HUES48 (cell line): ENCODE results near the gene DDX54.

ENCODE experiments used
- H3K27ac ChIP-seq: one replicate; pipeline ENCODE4 v1.7.0; 2013; ENCODE audit warnings: low read depth, low read length, inconsistent platforms
- H3K27me3 ChIP-seq: 2 replicates; pipeline ENCODE4 v1.6.1; 2013; ENCODE audit warnings: mild to moderate bottlenecking, low read length; ENCODE audit not compliant: control insufficient read depth, insufficient read depth
- H3K36me3 ChIP-seq: 2 replicates; pipeline ENCODE4 v1.6.1; 2013; ENCODE audit warnings: low read length; ENCODE audit not compliant: control insufficient read depth, insufficient read depth
- H3K4me1 ChIP-seq: 2 replicates; pipeline ENCODE4 v1.6.1; 2013; ENCODE audit warnings: mild to moderate bottlenecking, low read length; ENCODE audit not compliant: control insufficient read depth, insufficient read depth
- H3K4me3 ChIP-seq: 2 replicates; pipeline ENCODE4 v1.5.1; 2013; ENCODE audit warnings: mild to moderate bottlenecking, low read depth, low read length
- H3K9ac ChIP-seq: 2 replicates; pipeline ENCODE4 v1.6.1; 2013; ENCODE audit warnings: mild to moderate bottlenecking, low read depth, low read length, moderate library complexity
- H3K9me3 ChIP-seq: 2 replicates; pipeline ENCODE4 v1.6.1; 2013; ENCODE audit warnings: low read length; ENCODE audit not compliant: control insufficient read depth, insufficient read depth

Gene DDX54

DNA sequence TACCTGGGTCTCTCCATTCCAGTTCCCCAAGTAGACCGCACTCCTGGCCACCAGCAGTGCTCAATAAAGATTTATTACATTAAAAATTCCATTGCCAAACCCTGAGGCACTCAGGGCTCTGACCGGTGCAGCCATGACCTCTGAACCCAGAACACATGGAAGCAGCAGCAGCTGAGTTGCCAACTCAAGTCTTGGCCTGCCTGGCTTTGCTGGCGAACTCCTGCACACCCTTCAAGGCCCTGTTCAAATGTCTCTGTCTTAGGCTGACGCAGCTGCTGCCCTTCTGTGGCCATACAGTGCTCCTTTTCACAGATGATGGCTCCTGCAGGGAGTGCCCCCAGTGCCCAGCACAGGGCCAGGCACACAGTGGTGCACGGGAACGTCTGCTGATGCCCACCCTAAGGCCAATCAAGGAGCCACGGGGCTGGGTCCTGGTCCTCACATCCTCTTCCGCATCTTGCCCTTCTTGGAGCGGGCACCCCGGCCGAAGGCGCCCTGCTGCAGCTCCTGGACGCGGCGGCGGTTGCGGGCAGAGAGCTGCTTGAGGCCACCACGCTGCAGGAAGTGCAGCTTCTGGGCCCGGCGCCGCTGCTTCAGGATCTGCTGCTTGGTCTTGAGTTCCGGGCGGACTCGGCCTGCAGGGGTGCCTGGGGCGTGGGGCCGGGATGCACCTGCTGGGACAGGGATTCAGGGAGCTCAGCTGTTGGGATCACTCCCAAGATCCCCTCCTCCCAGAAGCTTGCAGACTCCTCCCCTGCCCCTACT, 26.7 kb downstream of the DDX54 start:
- no peaks in the 10 kb centered on the region for H3K9me3 ChIP-seq
- peaks cover 18% of the 10 kb centered on the region for H3K27me3 ChIP-seq
- H3K27ac ChIP-seq: no peak overlapping the region
- no peak overlapping the region for H3K4me3 ChIP-seq
- H3K9ac ChIP-seq: no peak overlapping the region
- peaks cover 11% of the 10 kb centered on the region for H3K4me1 ChIP-seq
- H3K36me3 ChIP-seq: peaks cover 53% of the 10 kb centered on the region

DNA sequence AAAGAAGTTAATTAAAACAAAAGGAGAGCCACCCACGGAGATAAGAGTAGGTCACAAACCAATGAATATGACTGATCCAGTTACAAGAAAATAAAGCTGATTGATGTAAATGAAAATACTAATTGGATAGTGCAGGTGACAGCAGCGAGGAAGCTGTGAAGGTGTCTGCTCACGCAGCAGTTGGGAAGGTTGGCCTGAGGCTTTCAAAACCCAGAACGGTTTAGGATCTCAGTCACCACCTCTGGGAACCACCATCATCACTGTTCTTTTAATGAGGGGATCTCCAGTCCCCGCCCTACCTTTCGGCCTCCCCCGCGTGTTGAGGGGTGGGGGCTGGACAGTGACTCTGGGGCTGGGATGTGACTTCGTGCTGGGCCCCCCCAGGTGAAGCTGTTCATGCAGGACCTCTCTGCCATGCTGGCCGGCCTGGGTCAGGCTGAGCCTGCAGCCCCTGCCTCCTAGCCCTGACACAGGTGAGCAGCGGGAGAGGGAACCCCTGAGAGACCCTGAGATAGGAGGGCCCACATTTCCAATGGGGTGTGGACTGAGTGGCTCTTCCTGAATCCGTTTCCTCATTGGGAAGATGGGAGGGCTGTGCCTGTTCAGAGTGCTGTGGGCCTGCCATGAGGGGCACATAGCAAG, 27.9 kb downstream of the DDX54 start:
- no peak overlapping the region for H3K4me3 ChIP-seq
- no peak overlapping the region for H3K9ac ChIP-seq
- peaks cover 30% of the 10 kb centered on the region for H3K27me3 ChIP-seq
- no peak overlapping the region for H3K27ac ChIP-seq
- H3K4me1 ChIP-seq: peaks cover 10% of the 10 kb centered on the region
- peaks cover 40% of the 10 kb centered on the region for H3K36me3 ChIP-seq
- no peaks in the 10 kb centered on the region for H3K9me3 ChIP-seq

DNA sequence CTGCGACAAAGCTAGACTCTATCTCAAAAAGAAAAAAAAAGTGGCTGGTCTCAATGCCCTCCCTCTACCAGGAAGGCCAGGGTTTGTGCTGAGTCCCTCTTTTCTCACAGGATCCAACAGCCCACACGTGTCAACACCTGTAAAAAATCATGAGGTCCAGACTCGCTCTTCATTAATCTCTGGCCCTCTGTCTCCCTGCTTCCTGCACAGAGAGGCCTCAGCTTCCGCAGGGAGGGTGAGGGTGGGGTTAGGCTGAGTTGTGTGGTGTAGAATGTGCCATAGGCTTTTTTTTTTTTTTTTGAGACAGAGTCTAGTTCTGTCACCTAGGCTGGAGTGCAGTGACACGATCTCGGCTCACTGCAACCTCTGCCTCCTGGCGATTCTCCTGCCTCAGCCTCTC, 29.6 kb downstream of the DDX54 start:
- Histone ChIP-seq H3K36me3 (peaks cover 31% of the 10 kb centered on the region), H3K4me3 (no peak overlapping the region), H3K27me3 (peaks cover 42% of the 10 kb centered on the region), H3K9me3 (no peaks in the 10 kb centered on the region), H3K27ac (no peak overlapping the region), H3K4me1 (no peaks in the 10 kb centered on the region), H3K9ac (no peak overlapping the region)

DNA sequence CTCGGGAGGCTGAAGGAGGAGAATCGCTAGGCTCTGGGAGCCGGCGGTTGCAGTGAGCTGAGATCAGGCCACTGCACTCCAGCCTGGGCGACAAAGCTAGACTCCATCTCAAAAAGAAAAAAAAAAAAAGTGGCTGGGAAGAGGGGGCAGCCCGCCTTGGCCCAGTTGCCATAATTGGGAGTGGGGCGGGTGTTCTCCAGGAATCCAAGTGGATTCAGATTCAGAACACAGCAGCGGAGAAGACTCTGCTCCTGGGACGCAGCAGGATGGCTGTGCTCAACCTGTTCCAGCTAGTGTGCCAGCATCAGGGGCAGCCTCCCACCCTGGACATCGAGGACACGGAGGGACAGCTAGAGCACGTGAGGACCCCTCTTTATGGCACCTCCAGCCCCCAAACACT, 30.2 kb downstream of the DDX54 start:
- Histone ChIP-seq H3K9ac (no peak overlapping the region), H3K9me3 (no peaks in the 10 kb centered on the region), H3K27me3 (peaks cover 48% of the 10 kb centered on the region), H3K27ac (no peak overlapping the region), H3K4me1 (peaks cover 4% of the 10 kb centered on the region), H3K4me3 (no peak overlapping the region; the same call in 1 of the 2 replicates), H3K36me3 (peaks cover 25% of the 10 kb centered on the region)

DNA sequence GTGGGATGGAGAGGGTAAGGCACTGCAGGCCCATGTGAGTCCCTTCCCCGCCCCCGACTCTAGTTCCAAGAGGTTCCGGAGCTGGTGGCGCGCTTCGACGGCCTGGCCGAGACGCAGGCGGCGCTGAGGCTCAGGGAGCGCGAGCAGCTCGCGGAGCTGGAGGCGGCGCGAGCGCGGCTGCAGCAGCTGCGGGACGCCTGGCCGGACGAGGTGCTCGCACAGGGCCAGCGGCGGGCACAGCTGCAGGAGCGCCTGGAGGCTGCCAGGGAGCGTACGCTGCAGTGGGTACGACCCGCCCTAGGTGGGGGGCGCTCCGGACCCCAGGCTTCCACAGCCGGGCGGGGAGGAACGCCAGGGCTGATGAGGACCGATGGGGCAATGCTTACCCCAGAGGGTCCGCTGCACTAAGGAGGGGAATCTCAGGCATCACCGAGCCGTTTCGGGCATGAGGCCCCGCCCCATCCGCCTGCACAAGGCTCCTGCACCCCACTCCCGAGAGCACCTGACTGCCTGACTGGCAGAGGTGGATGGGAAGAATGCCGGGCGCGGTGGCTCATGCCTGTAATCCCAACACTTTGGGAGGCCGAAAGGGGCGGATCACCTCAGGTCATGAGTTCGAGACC, 30.8 kb downstream of the DDX54 start:
- Histone ChIP-seq H3K36me3 (peaks cover 20% of the 10 kb centered on the region), H3K27ac (no peak overlapping the region), H3K9me3 (no peaks in the 10 kb centered on the region), H3K27me3 (peaks cover 51% of the 10 kb centered on the region), H3K4me3 (peak overlapping the region; percentile 64), H3K4me1 (peaks cover 9% of the 10 kb centered on the region), H3K9ac (no peak overlapping the region)

DNA sequence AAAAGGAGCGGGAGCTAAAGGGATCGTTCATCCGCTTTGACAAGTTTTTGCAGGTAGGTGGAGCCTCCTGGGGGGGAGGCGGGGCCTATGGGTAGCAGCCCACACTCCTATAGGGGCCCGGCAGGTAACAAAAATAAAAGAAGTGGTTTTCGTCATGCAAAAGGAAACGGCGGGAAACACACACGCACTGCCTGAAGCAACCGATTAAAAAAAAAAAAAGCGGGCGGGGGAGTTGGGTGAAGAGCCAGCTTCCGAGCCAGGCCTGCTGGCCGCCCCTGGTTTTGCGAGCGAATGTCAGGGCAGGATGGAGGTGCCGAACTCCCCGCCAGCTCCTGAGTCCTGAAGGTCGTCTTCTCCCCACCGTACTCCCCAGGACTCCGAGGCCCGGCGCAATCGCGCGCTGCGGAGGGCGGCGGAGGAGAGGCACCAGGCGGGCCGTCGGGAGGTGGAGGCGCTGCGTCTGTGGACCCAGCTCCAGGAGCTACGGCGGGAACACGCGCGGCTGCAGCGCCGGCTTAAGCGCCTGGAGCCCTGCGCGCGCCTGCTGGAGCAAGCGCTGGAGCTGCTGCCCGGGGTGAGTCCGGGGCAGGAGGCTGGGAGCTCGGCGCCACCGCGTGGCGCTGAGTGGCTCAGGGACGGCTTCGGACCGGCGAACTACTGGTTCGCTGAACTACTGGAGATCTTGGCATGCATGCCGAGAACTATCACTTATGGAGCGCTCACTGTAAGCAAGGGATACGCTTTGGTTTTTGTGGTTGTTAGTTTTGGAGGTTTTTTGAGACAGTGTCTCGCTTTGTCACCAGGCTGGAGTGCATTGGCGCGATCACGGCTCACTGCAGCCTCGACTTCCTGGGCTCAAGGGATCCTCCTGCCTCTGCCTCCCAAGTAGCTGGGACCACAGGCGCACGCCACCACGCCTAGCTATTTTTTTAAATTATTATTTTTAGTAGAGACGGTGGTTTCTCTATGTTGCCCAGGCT, 32.2 kb downstream of the DDX54 start:
- Histone ChIP-seq H3K27me3 (peaks cover 51% of the 10 kb centered on the region), H3K27ac (no peak overlapping the region), H3K36me3 (peaks cover 7% of the 10 kb centered on the region), H3K9ac (peak overlapping the region; percentile 45; the same call in 1 of the 2 replicates), H3K4me3 (peak overlapping the region; percentile 73), H3K4me1 (peaks cover 13% of the 10 kb centered on the region), H3K9me3 (no peaks in the 10 kb centered on the region)

DNA sequence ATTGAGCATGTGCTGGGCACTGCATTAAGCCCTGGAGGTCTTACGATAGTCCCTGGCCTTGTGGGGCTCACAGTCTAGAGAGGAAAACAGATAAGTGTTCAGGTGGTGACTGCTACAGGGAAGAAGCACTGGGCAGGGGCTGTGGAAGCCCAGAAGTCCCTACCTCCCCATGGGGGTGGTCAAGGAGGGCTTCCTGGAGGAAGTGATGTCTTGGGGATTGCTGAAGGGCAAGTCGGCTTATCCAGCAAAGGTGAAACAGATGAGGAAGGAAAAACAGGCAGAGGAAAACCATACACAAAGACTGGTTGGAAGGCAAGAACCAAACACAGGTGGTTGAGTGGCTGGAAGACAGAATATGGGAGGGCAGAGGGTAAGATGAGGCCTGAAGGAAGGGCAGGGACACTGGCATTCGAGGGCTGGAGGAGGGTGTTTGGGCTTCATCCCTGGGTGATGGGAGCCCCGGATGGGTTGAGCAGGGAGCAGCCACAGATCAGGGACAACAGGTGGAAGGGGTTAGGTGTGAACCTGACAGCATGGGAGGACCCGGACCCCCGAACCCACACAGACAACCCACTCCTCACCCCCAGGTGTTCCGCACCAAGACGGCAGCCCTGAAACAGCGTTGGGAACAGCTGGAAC, 33.0 kb downstream of the DDX54 start:
- peaks cover 13% of the 10 kb centered on the region for H3K4me1 ChIP-seq
- no peaks in the 10 kb centered on the region for H3K9me3 ChIP-seq
- H3K27ac ChIP-seq: no peak overlapping the region
- H3K36me3 ChIP-seq: no peaks in the 10 kb centered on the region
- H3K9ac ChIP-seq: no peak overlapping the region
- H3K4me3 ChIP-seq: peak overlapping the region; percentile 73
- H3K27me3 ChIP-seq: peaks cover 51% of the 10 kb centered on the region

DNA sequence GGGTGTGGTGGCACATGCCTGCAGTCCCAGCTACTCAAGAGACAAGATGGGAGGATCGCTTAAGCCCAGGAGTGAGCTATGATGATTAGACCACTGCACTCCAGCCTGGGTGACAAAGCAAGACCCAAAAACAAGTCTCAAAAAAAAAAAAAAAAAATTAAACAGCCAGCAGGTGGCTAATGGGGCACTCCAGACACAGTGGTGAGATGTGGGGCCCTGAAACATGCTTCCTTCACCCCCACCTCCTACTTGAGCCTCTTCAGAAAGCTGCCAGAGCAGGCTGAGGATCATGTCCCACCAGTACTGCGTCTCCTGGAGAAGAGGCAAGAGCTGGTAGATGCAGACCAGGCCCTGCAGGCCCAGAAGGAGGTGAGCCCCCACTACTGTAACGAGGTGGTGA, 33.6 kb downstream of the DDX54 start:
- no peaks in the 10 kb centered on the region for H3K36me3 ChIP-seq
- H3K27me3 ChIP-seq: peaks cover 51% of the 10 kb centered on the region
- H3K4me1 ChIP-seq: peaks cover 13% of the 10 kb centered on the region
- H3K9me3 ChIP-seq: no peaks in the 10 kb centered on the region
- H3K9ac ChIP-seq: no peak overlapping the region
- no peak overlapping the region for H3K4me3 ChIP-seq
- H3K27ac ChIP-seq: no peak overlapping the region

DNA sequence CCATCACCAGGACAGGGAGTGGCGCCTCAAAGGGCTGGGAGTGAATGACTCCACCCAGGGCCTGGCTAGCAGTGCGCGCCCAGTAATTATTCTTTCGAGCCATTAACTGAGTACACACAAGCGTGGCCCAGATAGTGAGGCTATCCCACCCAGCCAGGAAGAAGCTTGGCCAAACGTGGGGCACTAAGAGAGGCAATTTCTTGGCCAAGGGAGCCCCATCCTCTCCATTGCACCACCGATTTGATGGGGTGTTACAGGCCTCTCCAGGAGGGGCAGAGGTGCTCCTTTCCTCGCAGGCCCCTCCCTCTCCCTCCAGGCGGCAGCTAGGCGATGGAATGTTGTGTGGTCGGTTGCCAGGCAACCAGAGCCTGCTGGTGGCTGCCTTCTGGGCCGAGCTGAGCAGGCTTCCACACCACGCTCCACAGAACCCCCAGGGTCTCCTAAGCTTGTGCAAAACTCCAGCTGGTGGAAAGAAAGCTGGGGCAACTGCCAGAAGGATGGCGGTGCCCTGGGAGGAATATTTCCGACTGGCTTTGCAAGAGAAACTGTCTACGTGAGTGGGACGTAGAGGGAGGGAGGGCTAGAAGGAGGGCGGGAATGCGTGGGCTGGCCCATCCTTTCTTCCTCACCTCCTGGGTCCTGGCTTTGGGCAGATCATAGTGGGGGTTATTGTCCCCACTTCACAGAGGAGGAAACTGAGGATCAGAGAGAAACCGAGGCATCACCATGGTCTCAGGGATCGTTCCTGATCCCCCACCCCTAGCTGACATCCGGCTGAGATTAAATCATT, 35.7 kb downstream of the DDX54 start, which contains the start of gene CFAP73:
TSS of gene CFAP73 (plus strand) at position 364 of the 790 bp plus-strand sequence. CDS start at position 498, 134 bp downstream.
- H3K27me3 ChIP-seq: peaks cover 43% of the 10 kb centered on the region
- H3K36me3 ChIP-seq: no peaks in the 10 kb centered on the region
- H3K4me3 ChIP-seq: peak within 1 kb of the TSS; percentile 42; the same call in 1 of the 2 replicates
- peaks cover 13% of the 10 kb centered on the region for H3K4me1 ChIP-seq
- no peak within 1 kb of the TSS for H3K9ac ChIP-seq
- H3K9me3 ChIP-seq: no peaks in the 10 kb centered on the region
- H3K27ac ChIP-seq: no peak within 1 kb of the TSS
